Mesendoderm (in vitro differentiated cells): Measurements from ENCODE around the gene GCKR. TPM values are rescaled to one million over a fixed set of nuclear protein-coding genes. Genes with fewer than 3 reads are reported as not detected.

Source experiments
- DNase-seq: peaks from one replicate; pipeline ENCODE4 v3.0.0; 2013
- H2AK5ac ChIP-seq: 2 replicates; pipeline ENCODE4 v1.6.1; 2013; ENCODE audit warnings: low read length, inconsistent platforms
- H2BK120ac ChIP-seq: 2 replicates; pipeline ENCODE4 v1.6.1; 2013; ENCODE audit warnings: low read depth, mild to moderate bottlenecking, low read length, moderate library complexity, mixed read lengths
- H2BK15ac ChIP-seq: replicated peaks from 2 replicates; pipeline ENCODE4 v1.6.1; 2013; ENCODE audit warnings: low read depth, mild to moderate bottlenecking, moderate library complexity
- H2BK5ac ChIP-seq: 2 replicates; pipeline ENCODE4 v1.6.1; 2013; ENCODE audit warnings: low read length, inconsistent platforms
- H3K18ac ChIP-seq: 2 replicates; pipeline ENCODE4 v1.6.1; 2013; ENCODE audit warnings: mild to moderate bottlenecking, low read length, mixed read lengths
- H3K23ac ChIP-seq: one replicate; pipeline ENCODE4 v1.6.1; 2013; ENCODE audit warnings: low read length
- H3K27ac ChIP-seq: 2 replicates; pipeline ENCODE4 v1.5.1; 2013; ENCODE audit warnings: low read depth, mild to moderate bottlenecking, inconsistent platforms, low read length, moderate library complexity
- H3K27me3 ChIP-seq: 2 replicates; pipeline ENCODE4 v1.6.1; 2013; ENCODE audit warnings: low read length, control low read depth, mild to moderate bottlenecking, inconsistent platforms; ENCODE audit not compliant: insufficient read depth, poor library complexity
- H3K36me3 ChIP-seq: 2 replicates; pipeline ENCODE4 v1.6.1; 2013; ENCODE audit warnings: low read length, inconsistent platforms; ENCODE audit not compliant: control insufficient read depth, insufficient read depth
- H3K4ac ChIP-seq: one replicate; pipeline ENCODE4 v1.6.1; 2013; ENCODE audit warnings: low read depth, mild to moderate bottlenecking, low read length, moderate library complexity
- H3K4me1 ChIP-seq: 2 replicates; pipeline ENCODE4 v1.6.1; 2013; ENCODE audit warnings: low read depth, low read length, inconsistent platforms; ENCODE audit not compliant: control insufficient read depth
- H3K4me2 ChIP-seq: 2 replicates; pipeline ENCODE4 v1.6.1; 2013; ENCODE audit warnings: low read length
- H3K4me3 ChIP-seq: 2 replicates; pipeline ENCODE4 v1.5.1; 2013; ENCODE audit warnings: mild to moderate bottlenecking, low read length
- H3K56ac ChIP-seq: one replicate; pipeline ENCODE4 v1.6.1; 2013; ENCODE audit warnings: low read length
- H3K79me1 ChIP-seq: 2 replicates; pipeline ENCODE4 v1.6.1; 2013; ENCODE audit warnings: low read length, inconsistent platforms
- H3K79me2 ChIP-seq: 2 replicates; pipeline ENCODE4 v1.6.1; 2013; ENCODE audit warnings: mild to moderate bottlenecking, low read length; ENCODE audit not compliant: control insufficient read depth, insufficient read depth
- H3K9ac ChIP-seq: 2 replicates; pipeline ENCODE4 v1.6.1; 2013; ENCODE audit warnings: low read length, inconsistent platforms
- H4K5ac ChIP-seq: one replicate; pipeline ENCODE4 v1.6.1; 2013; ENCODE audit warnings: low read length
- H4K8ac ChIP-seq: one replicate; pipeline ENCODE4 v1.6.1; 2013; ENCODE audit warnings: low read depth, mild to moderate bottlenecking, control low read depth, low read length, moderate library complexity
- WGBS: extraction: QIAGEN DNeasy Blood & Tissue Kit; methylation state at CpG from one replicate; pipeline ENCODE4 v1.1.7; 2013; ENCODE audit warnings: low lambda C conversion rate, missing lambda C conversion rate; ENCODE audit not compliant: insufficient coverage; ENCODE audit errors: extremely low coverage; 5-methylcytosine and 5-hydroxymethylcytosine counted together
- small RNA-seq: library from polyadenylated mRNA; stranded (forward); fragments of <200 nt; extraction: miRNeasy Mini kit (QIAGEN cat#:217004); gene quantifications from one replicate; pipeline ENCODE3, GENCODE V24; 2013; ENCODE audit not compliant: insufficient read depth

GCKR gene

GRCh38 chr2:27572998-27573429, 76.4 kb downstream of the GCKR start:
- no peak overlapping the region for H3K27ac ChIP-seq
- H2AK5ac ChIP-seq: no peak overlapping the region
- H3K79me1 ChIP-seq: no peaks in the 10 kb centered on the region
- H3K9ac ChIP-seq: no peak overlapping the region
- no peak overlapping the region for H2BK5ac ChIP-seq
- H2BK15ac ChIP-seq: no peak overlapping the region
- no peaks in the 10 kb centered on the region for H3K27me3 ChIP-seq
- H3K23ac ChIP-seq: no peak overlapping the region
- peak; percentile 19 for DNase-seq
- no peak overlapping the region for H3K56ac ChIP-seq
- no peak overlapping the region for H3K18ac ChIP-seq
- no peak overlapping the region for H4K5ac ChIP-seq
- H3K4me1 ChIP-seq: no peaks in the 10 kb centered on the region
- H3K36me3 ChIP-seq: no peaks in the 10 kb centered on the region
- no peak overlapping the region for H3K4me2 ChIP-seq
- H3K79me2 ChIP-seq: no peaks in the 10 kb centered on the region
- WGBS: no CpG with 5 or more reads among the region's 6 CpGs
- no peak overlapping the region for H4K8ac ChIP-seq
- no peak overlapping the region for H2BK120ac ChIP-seq
- H3K4ac ChIP-seq: no peak overlapping the region
- no peak overlapping the region for H3K4me3 ChIP-seq

Small RNA genes lying within 50 kb of the gene (small RNA-seq; reads per million reads assigned to genes)
- not detected for gene RNU6-986P
